ENCODE measurements around the gene NGDN. TPM values are rescaled to one million over a fixed set of nuclear protein-coding genes. Genes with fewer than 3 reads are reported as not detected.

The NGDN gene
- total RNA-seq, 1 donor from 2014 or later: 67.4 TPM

GRCh38 chr14:23436327-23437132, 33.0 kb upstream of the NGDN start:
- ChIA-PET POLR2A (no interaction called here), CTCF (no interaction called here)
- H3K27ac Mint-ChIP-seq: no peak overlapping the region

GRCh38 chr14:23437133-23438100, 32.1 kb upstream of the NGDN start:
- Mint-ChIP-seq H3K9me3 (no peaks in the 10 kb centered on the region), H3K27me3 (peaks cover 28% of the 10 kb centered on the region), H3K27ac (no peak overlapping the region), H3K4me3 (no peak overlapping the region), H3K4me1 (no peaks in the 10 kb centered on the region), H3K36me3 (ENCODE audit: low read depth) (no peaks in the 10 kb centered on the region)
- TF ChIP-seq CTCF (IDR thresholded peaks at IDR 0.05): no peak
- ChIA-PET POLR2A (no interaction called here), CTCF (no interaction called here)
- ATAC-seq (ENCODE audit: low read depth) (no peak), DNase-seq (no peak)
- intact Hi-C loops (cut with micrococcal nuclease): no loop called here

More at GRCh38 chr14:23436327-23437132, 33.0 kb upstream of the NGDN start:
- Mint-ChIP-seq H3K4me1 (no peaks in the 10 kb centered on the region), H3K27me3 (peaks cover 29% of the 10 kb centered on the region), H3K9me3 (no peaks in the 10 kb centered on the region), H3K36me3 (ENCODE audit: low read depth) (no peaks in the 10 kb centered on the region), H3K4me3 (no peak overlapping the region)
- DNase-seq (no peak), ATAC-seq (ENCODE audit: low read depth) (no peak)
- TF ChIP-seq CTCF (IDR thresholded peaks at IDR 0.05): no peak
- intact Hi-C loops (cut with micrococcal nuclease): no loop called here

DNA sequence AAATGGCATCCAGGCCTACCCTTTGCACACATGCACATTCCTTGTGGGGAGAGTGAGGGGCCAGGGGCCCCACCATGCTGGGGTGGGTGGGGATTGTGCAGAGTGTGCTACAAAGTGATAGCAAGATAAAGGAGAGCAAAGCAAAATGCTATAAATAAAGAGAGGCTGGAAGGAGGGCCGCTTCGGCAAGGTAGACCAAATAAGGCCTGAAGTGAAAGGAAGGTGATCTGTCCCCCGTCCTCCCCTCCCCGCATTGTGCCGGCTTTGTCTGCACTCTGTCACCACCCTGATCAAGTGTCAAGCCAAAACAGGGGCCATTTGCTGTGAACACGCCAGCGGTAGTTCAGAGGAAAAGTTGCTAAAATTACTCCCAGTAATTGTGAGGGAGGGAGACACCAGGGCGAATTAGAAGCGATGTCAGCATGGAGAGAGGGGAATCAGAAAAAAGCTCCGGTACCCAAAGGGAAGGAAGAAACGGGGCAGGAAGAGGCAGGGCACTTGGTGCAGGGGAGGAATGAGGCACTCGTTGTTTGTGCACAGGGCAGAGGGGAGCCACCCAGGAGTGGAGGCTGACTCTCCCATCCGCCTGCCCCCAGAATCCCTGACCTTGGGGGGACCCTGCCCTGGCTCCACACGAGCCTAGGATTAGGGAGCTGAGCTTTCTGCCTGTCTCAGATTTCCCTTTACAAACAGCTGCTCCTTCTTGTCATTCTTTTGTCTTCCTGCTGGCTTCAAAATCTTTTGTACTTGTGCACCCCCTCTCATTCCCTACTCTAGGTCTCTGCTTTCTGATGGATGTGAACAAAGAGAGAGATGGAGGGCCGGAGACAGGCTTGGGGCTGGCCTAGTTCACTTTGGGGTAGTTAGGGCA, 31.2 kb upstream of the NGDN start:
- H3K9me3 Mint-ChIP-seq: no peaks in the 10 kb centered on the region
- ATAC-seq (ENCODE audit: low read depth) (no peak), DNase-seq (no peak)
- H3K27ac Mint-ChIP-seq: no peak overlapping the region
- peaks cover 26% of the 10 kb centered on the region for H3K27me3 Mint-ChIP-seq
- intact Hi-C loops (cut with micrococcal nuclease): no loop called here
- H3K4me1 Mint-ChIP-seq: no peaks in the 10 kb centered on the region
- TF ChIP-seq CTCF (IDR thresholded peaks at IDR 0.05): no peak
- POLR2A ChIA-PET: no interaction called here
- H3K36me3 Mint-ChIP-seq (ENCODE audit: low read depth): no peaks in the 10 kb centered on the region
- CTCF ChIA-PET: no interaction called here
- no peak overlapping the region for H3K4me3 Mint-ChIP-seq

DNA sequence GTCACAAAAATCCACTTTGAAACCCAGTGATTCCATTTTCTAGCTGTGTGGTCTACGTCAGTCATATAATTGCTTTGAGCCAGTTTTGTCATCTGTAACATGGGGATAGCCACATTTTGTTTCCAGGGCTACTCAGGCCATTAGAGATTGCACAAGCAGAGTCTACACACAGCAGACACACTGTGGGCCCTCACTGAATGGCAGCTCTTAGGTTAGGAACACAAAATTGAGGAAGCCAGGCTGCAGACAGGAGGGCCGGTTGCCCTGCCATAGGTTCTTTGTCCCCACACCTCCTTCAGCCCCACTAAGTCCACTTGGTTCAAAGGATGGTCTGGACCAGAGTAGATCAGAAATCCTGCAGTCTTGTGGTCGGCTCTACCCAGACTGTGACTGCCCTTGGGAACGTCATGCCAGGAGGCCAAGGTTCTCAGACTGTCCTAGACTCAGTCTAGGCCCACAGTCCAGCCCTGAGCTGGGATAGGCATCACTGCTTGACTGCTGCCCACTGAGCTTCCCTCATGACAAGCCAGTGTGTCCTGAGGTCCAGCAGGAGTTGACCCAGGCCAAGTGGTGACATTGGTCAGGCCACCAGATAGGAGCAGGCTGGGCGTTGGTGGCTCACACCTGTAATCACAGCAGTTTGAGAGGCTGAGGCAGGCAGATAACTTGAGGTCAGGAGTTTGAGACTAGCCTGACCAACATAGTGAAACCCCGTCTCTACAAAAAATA, 30.2 kb upstream of the NGDN start:
- CTCF ChIA-PET: no interaction called here
- no peak for TF ChIP-seq CTCF (IDR thresholded peaks at IDR 0.05)
- Mint-ChIP-seq H3K9me3 (no peaks in the 10 kb centered on the region), H3K4me1 (no peaks in the 10 kb centered on the region), H3K27ac (no peak overlapping the region), H3K27me3 (peaks cover 25% of the 10 kb centered on the region), H3K4me3 (no peak overlapping the region), H3K36me3 (ENCODE audit: low read depth) (no peaks in the 10 kb centered on the region)
- POLR2A ChIA-PET: no interaction called here
- ATAC-seq (ENCODE audit: low read depth) (no peak), DNase-seq (no peak)
- intact Hi-C loops (cut with micrococcal nuclease): no loop called here

Data from activated B cell treated with CpG ODN at 0.5 μM for 24 hours (primary cell).